GM21528 (cell line): ENCODE measurements around the gene CCDC144A.
"Not testable (repeated sequence)": the region's sequence is repeated elsewhere in the genome, so short reads cannot be mapped to it uniquely, and the experiment has no call there.

Experiments used
- ATAC-seq: cut with Tn5 transposase; IDR thresholded peaks from one replicate; pipeline ENCODE4 v1.9.1; 2021; ENCODE audit warnings: mild to moderate bottlenecking, moderate library complexity; ENCODE audit not compliant: unreplicated experiment, low FRiP score

CCDC144A gene

GRCh38 chr17:16751924-16752287 is 61.9 kb downstream of the CCDC144A start:
- not testable (repeated sequence) for ATAC-seq

GRCh38 chr17:16757520-16757919 is 67.5 kb downstream of the CCDC144A start:
- ATAC-seq = not testable (repeated sequence)

GRCh38 chr17:16758177-16758576 is 68.1 kb downstream of the CCDC144A start:
- not testable (repeated sequence) for ATAC-seq

- ATAC-seq = not testable (repeated sequence)
Measured at GRCh38 chr17:16768290-16769175, 78.5 kb downstream of the CCDC144A start.

- not testable (repeated sequence) for ATAC-seq
Measured at GRCh38 chr17:16772394-16773145, 82.5 kb downstream of the CCDC144A start.

- ATAC-seq = not testable (repeated sequence)
Measured at GRCh38 chr17:16773146-16773522, 83.1 kb downstream of the CCDC144A start.

GRCh38 chr17:16787851-16788250 is 97.8 kb downstream of the CCDC144A start:
- not testable (repeated sequence) for ATAC-seq

GRCh38 chr17:16788889-16789536 is 99.0 kb downstream of the CCDC144A start:
- ATAC-seq = not testable (repeated sequence)

- ATAC-seq = not testable (repeated sequence)
Measured at GRCh38 chr17:16789622-16790021, 99.6 kb downstream of the CCDC144A start.

- ATAC-seq = not testable (repeated sequence)
Measured at GRCh38 chr17:16790313-16790871, 100.4 kb downstream of the CCDC144A start.

GRCh38 chr17:16794215-16794614 is 104.2 kb downstream of the CCDC144A start:
- ATAC-seq = not testable (repeated sequence)

GRCh38 chr17:16795894-16796293 is 105.9 kb downstream of the CCDC144A start:
- ATAC-seq = not testable (repeated sequence)

- not testable (repeated sequence) for ATAC-seq
Measured at GRCh38 chr17:16804851-16805250, 114.8 kb downstream of the CCDC144A start.

- ATAC-seq = not testable (repeated sequence)
Measured at GRCh38 chr17:16806599-16806998, 116.6 kb downstream of the CCDC144A start.

- ATAC-seq = not testable (repeated sequence)
Measured at GRCh38 chr17:16807620-16808019, 117.6 kb downstream of the CCDC144A start.

GRCh38 chr17:16810236-16810635 is 120.2 kb downstream of the CCDC144A start:
- ATAC-seq = not testable (repeated sequence)

GRCh38 chr17:16812126-16812525 is 122.1 kb downstream of the CCDC144A start:
- ATAC-seq = not testable (repeated sequence)

GRCh38 chr17:16814439-16814838 is 124.4 kb downstream of the CCDC144A start:
- ATAC-seq = no peak

- no peak for ATAC-seq
Measured at GRCh38 chr17:16817201-16817600, 127.2 kb downstream of the CCDC144A start.

GRCh38 chr17:16817940-16818339 is 127.9 kb downstream of the CCDC144A start:
- not testable (repeated sequence) for ATAC-seq
